Measurements from ENCODE around the gene COX6B2.

DNA sequence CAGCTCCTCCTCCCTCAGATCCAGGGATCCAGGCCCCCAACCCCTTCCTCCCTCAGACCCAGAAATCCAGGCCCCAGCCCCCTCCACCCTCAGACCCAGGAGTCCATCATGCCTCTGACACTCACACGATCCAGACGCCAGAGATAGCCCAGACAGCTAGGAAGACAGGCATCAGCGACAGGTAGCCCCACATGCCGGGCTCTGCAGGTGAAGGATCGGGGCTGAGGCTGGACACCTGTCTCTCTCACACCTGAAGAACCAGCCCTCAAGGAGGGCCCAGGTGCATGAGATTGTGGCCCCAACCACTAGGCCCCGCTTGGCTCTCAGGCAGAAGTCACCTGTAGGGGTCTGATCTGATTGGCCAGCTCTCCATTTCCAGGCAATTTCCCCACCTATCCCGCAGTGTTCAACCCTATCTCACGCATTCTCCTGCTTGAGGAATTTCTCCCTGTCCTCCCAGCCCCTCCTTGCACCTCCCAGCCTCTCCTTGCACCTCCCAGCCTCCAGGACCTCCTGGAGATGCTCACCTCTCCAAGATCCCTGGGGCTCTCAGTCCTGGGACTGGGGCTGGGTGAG is 33.6 kb downstream of the COX6B2 start:
- TF ChIP-seq, protein P1, sequence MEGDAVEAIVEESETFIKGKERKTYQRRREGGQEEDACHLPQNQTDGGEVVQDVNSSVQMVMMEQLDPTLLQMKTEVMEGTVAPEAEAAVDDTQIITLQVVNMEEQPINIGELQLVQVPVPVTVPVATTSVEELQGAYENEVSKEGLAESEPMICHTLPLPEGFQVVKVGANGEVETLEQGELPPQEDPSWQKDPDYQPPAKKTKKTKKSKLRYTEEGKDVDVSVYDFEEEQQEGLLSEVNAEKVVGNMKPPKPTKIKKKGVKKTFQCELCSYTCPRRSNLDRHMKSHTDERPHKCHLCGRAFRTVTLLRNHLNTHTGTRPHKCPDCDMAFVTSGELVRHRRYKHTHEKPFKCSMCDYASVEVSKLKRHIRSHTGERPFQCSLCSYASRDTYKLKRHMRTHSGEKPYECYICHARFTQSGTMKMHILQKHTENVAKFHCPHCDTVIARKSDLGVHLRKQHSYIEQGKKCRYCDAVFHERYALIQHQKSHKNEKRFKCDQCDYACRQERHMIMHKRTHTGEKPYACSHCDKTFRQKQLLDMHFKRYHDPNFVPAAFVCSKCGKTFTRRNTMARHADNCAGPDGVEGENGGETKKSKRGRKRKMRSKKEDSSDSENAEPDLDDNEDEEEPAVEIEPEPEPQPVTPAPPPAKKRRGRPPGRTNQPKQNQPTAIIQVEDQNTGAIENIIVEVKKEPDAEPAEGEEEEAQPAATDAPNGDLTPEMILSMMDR (IDR thresholded peaks at IDR 0.05; ENCODE audit: low read length) = no peak
- no peak for TF ChIP-seq EZH2 (optimal IDR thresholded peaks at IDR 0.05; ENCODE audit: low read depth, low read length)
- no peak for TF ChIP-seq EZH2phosphoT487 (IDR thresholded peaks at IDR 0.05; ENCODE audit: low read length)

Data from MM.1S (cell line).